GM12873 (cell line): Measurements from ENCODE around the gene RND3.

ENCODE experiments used
- TF ChIP-seq, protein P1 (sequence below): IDR thresholded peaks from 2 replicates; pipeline ENCODE4 v1.5.1; 2012; ENCODE audit warnings: low read depth, mild to moderate bottlenecking, moderate library complexity, low read length, control low read depth; ENCODE audit not compliant: insufficient read depth; ENCODE audit errors: missing control alignments

RND3 gene

DNA sequence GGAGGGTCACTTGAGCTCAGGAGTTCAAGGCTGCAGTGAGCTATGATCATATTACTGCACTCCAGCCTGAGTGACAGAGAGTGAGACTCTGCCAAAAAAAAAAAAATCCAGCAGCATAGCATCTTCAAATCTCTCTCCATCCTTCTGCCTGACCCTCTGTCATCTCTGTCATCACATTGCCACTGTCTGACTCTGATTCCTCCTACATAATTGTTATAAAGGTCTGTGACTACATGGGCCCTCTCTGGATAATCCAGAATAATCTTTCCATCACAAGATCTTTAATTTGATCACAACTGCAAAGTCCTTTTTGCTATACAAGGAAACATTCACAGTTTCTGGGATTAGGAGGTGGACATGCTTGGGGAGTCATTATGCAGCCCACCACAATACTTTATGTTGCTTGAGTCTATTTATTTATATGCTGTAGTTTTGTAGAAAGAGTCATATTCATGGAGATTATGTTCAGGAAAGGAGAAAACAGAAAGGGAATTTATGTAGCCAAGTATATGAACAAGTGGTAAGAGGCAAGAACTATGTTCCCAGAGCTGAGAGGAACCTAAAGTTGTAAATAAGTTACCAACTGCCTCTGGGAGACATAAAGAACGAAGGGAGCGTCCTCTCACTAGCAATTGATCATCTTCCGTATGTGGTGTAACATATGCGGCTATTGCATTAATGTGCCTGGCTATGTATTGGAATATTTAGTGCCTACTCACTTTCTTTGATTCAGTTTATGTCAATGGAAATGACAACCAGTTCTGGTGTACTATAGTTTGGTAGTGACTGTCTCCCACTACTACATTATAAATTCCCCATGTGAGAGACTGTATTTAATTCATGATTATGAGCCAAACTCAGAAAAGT lies 21.5 kb downstream of the RND3 start:
- TF ChIP-seq, protein P1, sequence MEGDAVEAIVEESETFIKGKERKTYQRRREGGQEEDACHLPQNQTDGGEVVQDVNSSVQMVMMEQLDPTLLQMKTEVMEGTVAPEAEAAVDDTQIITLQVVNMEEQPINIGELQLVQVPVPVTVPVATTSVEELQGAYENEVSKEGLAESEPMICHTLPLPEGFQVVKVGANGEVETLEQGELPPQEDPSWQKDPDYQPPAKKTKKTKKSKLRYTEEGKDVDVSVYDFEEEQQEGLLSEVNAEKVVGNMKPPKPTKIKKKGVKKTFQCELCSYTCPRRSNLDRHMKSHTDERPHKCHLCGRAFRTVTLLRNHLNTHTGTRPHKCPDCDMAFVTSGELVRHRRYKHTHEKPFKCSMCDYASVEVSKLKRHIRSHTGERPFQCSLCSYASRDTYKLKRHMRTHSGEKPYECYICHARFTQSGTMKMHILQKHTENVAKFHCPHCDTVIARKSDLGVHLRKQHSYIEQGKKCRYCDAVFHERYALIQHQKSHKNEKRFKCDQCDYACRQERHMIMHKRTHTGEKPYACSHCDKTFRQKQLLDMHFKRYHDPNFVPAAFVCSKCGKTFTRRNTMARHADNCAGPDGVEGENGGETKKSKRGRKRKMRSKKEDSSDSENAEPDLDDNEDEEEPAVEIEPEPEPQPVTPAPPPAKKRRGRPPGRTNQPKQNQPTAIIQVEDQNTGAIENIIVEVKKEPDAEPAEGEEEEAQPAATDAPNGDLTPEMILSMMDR = no peak

DNA sequence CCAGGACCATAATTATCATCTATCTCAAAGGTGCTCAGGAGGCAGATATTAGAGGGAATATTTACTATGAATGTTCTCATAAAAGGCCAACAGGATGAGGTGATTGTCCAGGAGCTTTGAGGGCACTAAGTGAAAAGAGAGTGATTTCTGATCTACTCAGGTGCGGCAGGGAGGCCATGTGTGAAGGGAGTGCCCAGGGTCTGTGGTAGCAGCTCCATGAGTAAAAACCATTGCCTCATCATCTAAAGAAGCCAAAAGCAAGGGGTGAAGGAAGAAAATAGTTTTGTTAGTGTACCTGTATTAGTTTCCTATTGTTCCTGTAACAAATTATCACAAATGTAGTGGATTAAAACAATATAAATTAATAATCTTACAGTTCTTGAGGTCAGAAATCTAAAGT lies 22.5 kb downstream of the RND3 start:
- TF ChIP-seq, protein P1 = no peak

DNA sequence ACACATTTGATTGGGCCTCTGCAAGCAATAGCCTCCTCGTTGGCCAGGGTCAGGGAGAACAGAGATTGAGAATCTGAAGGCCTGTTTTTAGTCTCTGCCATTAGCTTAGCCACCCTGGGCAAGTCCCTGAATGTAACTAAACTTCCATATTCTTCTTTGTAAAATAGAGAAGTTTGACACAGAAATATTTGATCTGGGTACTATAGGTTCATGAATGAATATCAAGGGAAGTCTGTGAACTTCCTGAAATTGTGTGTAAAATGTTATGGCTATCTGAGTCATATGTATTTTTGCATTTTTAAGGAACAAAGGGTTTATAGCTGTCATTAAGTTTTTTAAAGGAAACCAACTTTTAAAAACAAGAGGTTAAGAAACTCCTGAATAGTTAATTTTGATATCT lies 23.2 kb downstream of the RND3 start:
- TF ChIP-seq, protein P1 = no peak

DNA sequence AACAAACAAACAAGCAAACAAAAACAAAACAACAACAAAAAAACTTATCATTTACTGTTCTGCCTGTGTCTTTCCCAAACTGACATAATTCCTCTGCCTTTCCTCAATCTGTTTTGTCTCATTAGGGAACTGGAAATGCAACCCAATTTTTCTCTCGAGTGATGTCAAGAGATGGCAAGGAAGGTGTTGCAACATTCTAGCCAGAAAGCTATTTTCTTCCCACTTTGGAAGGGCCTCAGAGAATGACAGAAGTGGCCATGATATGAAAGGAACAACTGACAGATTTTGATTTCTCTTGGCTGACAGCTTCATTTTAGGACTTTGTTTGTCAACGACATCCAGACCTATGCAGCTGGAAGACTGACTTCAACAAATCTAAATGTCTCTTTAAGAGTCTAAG lies 24.7 kb downstream of the RND3 start:
- TF ChIP-seq, protein P1 = no peak

DNA sequence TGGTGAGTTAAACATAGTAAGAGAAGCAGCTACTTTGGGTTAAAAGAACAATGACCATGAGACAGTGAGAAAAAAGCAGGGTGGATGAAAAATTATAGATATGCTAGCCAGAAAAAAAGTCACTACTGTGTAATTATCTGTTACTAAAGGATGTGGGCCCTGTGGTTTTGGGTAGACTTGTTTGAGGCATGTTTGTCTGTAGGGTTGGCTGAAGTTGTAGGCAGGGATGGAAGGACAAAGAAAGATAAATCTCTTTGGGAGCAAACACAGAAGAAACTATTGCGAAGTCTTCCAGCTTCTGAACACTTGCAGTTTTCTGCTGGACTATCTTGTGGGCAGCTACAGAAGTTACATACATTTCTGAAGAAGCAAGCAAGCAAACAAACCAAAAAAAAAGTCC lies 28.2 kb downstream of the RND3 start:
- TF ChIP-seq, protein P1 = no peak

DNA sequence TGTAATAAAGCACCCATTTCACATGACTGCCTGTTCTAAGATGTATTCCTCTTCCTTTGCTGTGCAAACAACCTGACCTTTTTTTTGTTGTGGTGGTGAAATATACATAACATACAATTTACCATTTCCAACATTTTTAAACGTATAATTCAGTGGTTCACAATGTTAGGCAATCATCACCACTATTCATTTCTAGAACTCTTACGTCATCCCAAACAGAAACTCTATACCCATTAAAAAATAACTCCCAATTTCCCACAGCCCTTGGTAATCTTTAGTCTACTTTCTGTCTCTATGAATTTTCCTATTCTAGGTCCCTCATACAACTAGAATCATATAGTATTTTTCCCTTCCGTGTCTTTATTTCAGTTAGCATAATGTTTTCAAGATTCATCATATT lies 36.7 kb downstream of the RND3 start:
- TF ChIP-seq, protein P1 = no peak

DNA sequence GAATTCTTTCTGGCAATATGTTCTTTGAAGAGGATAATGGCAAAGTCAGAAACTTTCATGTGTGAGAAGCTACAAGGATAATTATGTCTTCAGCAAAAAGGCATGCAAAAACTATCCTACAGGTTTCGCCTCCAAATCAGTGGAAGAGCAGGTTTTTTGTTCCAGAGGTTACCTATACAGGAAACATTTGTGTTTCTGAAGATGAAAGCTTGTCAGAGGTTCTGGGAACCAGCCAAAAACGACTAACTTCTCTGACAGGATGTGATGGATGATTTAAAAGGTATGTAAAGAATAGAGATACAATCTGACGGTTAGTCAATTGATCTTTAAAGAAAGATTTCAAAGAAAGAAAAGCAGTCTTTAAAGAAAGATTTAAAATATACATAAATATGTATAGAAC lies 37.6 kb downstream of the RND3 start:
- TF ChIP-seq, protein P1 = no peak
